SK-N-SH (cell line): ENCODE measurements around the gene MACROD2. TPM values are rescaled to one million over a fixed set of nuclear protein-coding genes. Genes with fewer than 3 reads are reported as not detected.
A peak's percentile ranks its signal among the peaks of the same experiment; 100 is the strongest.

ENCODE experiments used
- EZH2phosphoT487 ChIP-seq: fragments of 200-600 bp; sonication (generic); IDR thresholded peaks from 2 replicates; pipeline ENCODE4 v1.6.1; 2017; ENCODE audit warnings: low read depth, mixed run types, mild to moderate bottlenecking, antibody characterized with exemption, moderate library complexity, borderline replicate concordance
- FOSL2 ChIP-seq: IDR thresholded peaks from 2 replicates; pipeline ENCODE4 v1.4.0; 2012; ENCODE audit warnings: low read depth, mild to moderate bottlenecking, moderate library complexity, borderline replicate concordance
- FOXJ3 ChIP-seq: sonication (generic); formaldehyde crosslinking; IDR thresholded peaks from 2 replicates; pipeline ENCODE4 v1.5.1; 2020; ENCODE audit warnings: mild to moderate bottlenecking, missing genetic modification reagents
- IRF3 ChIP-seq: fragments of 150-350 bp; IDR thresholded peaks from 2 replicates; pipeline ENCODE4 v1.6.1; 2016; ENCODE audit warnings: mild to moderate bottlenecking, low read depth, low read length
- MAX ChIP-seq: IDR thresholded peaks from 2 replicates; pipeline ENCODE4 v1.4.0; 2012; ENCODE audit warnings: low read depth
- PBX3 ChIP-seq: IDR thresholded peaks from 2 replicates; pipeline ENCODE4; 2012
- POLR2AphosphoS5 ChIP-seq: IDR thresholded peaks from 2 replicates; pipeline ENCODE4 v1.6.1; 2012; ENCODE audit warnings: low read depth, low read length
- REST ChIP-seq: IDR thresholded peaks from 2 replicates; pipeline ENCODE4 v1.6.1; 2012; ENCODE audit warnings: mild to moderate bottlenecking, low read depth, low read length, moderate library complexity
- RFX5 ChIP-seq: IDR thresholded peaks from 2 replicates; pipeline ENCODE4 v1.6.1; 2012; ENCODE audit warnings: mild to moderate bottlenecking, improper control_type of control experiment, low read length
- SMC3 ChIP-seq: IDR thresholded peaks from 2 replicates; pipeline ENCODE4 v1.6.1; 2012; ENCODE audit warnings: low read depth, low read length, improper control_type of control experiment
- TAF1 ChIP-seq: IDR thresholded peaks from 2 replicates; pipeline ENCODE4 v1.6.1; 2012; ENCODE audit warnings: low read depth, mild to moderate bottlenecking, low read length, moderate library complexity, borderline replicate concordance
- USF2 ChIP-seq: fragments of 150-350 bp; IDR thresholded peaks from 2 replicates; pipeline ENCODE4 v1.6.1; 2017; ENCODE audit warnings: antibody characterized with exemption, low read length, low read depth, borderline replicate concordance
- polyA plus RNA-seq, 3 experiments: library from polyadenylated mRNA; depleted of rRNA; stranded (reverse); fragments of >200 nt; gene quantifications; 2 replicates each; pipeline ENCODE4 v1.2.3, GENCODE V29; 2012

Gene MACROD2
- polyA plus RNA-seq, 1 of the 3 experiments (the other 2 are of a cell fraction): 0.33 TPM

- TF ChIP-seq USF2 (no peak), SMC3 (no peak), POLR2AphosphoS5 (peak; percentile 27; the same call in 1 of the 2 replicates), EZH2phosphoT487 (no peak), REST (no peak), FOSL2 (peak; percentile 93), RFX5 (no peak), IRF3 (no peak), FOXJ3 (CRISPR knock-in tag) (no peak), TAF1 (peak; percentile 46; the same call in 1 of the 2 replicates), PBX3 (peak; percentile 75), MAX (0 out of 2 replicates have a peak, but pooled peaks have one; percentile 24)
These were observed 883.8 kb downstream of the MACROD2 start (continued) for GRCh38 chr20:14879020-14879697.
